Progenitor cell of endocrine pancreas (in vitro differentiated cells): ENCODE measurements around the gene RXRA. TPM values are rescaled to one million over a fixed set of nuclear protein-coding genes. Genes with fewer than 3 reads are reported as not detected.
A peak's percentile ranks its signal among the peaks of the same experiment; 100 is the strongest.

Source experiments
- DNase-seq: peaks from one replicate; pipeline ENCODE4 v3.0.0; 2021; ENCODE audit warnings: low spot score; ENCODE audit not compliant: unreplicated experiment
- H3K27ac Mint-ChIP-seq: 2 replicates; pipeline ENCODE4 v1.8.0; 2021; ENCODE audit warnings: mild to moderate bottlenecking, moderate library complexity, mixed read lengths
- H3K27me3 Mint-ChIP-seq: 2 replicates; pipeline ENCODE4 v1.8.0; 2021; ENCODE audit warnings: mixed read lengths
- H3K36me3 Mint-ChIP-seq: 2 replicates; pipeline ENCODE4 v1.8.0; 2022; ENCODE audit warnings: mixed read lengths; ENCODE audit not compliant: insufficient read depth
- H3K4me1 Mint-ChIP-seq: 2 replicates; pipeline ENCODE4 v1.8.0; 2021; ENCODE audit warnings: low read depth, mixed read lengths
- H3K4me3 Mint-ChIP-seq: 2 replicates; pipeline ENCODE4 v1.8.0; 2021; ENCODE audit warnings: low read depth, mild to moderate bottlenecking, moderate library complexity, mixed read lengths
- H3K9me3 Mint-ChIP-seq: 2 replicates; pipeline ENCODE4 v1.8.0; 2021; ENCODE audit warnings: low read depth, mixed read lengths
- total RNA-seq: library from RNA; stranded (reverse); gene quantifications from 2 replicates; pipeline ENCODE4 v1.2.1, GENCODE V29; 2021
- TF ChIP-seq, protein P1 (sequence below): fragments of 200-600 bp; sonication (generic); IDR thresholded peaks from one replicate; pipeline ENCODE4 v1.5.0; 2021; ENCODE audit warnings: antibody characterized with exemption, mild to moderate bottlenecking; ENCODE audit not compliant: unreplicated experiment

RXRA gene
- total RNA-seq, 1 donor from 2014 or later: 64.8 TPM

- Mint-ChIP-seq H3K9me3 (no peaks in the 10 kb centered on the region), H3K4me3 (no peak overlapping the region), H3K4me1 (no peaks in the 10 kb centered on the region), H3K27ac (no peak overlapping the region), H3K27me3 (peaks cover 24% of the 10 kb centered on the region), H3K36me3 (no peaks in the 10 kb centered on the region)
- TF ChIP-seq, protein P1, sequence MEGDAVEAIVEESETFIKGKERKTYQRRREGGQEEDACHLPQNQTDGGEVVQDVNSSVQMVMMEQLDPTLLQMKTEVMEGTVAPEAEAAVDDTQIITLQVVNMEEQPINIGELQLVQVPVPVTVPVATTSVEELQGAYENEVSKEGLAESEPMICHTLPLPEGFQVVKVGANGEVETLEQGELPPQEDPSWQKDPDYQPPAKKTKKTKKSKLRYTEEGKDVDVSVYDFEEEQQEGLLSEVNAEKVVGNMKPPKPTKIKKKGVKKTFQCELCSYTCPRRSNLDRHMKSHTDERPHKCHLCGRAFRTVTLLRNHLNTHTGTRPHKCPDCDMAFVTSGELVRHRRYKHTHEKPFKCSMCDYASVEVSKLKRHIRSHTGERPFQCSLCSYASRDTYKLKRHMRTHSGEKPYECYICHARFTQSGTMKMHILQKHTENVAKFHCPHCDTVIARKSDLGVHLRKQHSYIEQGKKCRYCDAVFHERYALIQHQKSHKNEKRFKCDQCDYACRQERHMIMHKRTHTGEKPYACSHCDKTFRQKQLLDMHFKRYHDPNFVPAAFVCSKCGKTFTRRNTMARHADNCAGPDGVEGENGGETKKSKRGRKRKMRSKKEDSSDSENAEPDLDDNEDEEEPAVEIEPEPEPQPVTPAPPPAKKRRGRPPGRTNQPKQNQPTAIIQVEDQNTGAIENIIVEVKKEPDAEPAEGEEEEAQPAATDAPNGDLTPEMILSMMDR: no peak
- DNase-seq: no peak
These were observed 31.0 kb upstream of the RXRA start for GRCh38 chr9:134295101-134295745.

DNA sequence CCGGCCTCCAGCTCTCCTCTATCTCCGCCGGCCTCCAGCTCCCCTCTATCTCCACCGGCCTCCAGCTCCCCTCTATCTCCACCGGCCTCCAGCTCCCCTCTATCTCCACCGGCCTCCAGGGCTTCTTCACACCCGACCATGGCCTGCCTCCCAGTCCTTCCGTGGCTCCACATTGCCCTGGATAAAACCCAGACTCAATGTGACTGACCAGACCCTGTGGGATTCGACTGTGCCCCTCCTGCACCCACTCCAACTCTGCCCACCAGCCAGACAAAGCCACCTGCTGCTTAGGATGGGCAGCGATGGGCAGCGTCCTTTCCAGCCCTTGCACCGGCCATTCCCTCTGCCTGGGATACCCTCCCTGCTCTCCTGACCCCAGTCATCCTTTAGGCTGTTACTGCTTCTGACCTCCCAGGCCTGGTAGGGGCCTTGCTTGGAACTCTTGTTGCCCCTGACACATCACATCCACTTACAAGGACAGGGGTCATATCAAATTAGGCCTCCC lies 30.5 kb upstream of the RXRA start:
- no peak for DNase-seq
- Mint-ChIP-seq H3K9me3 (no peaks in the 10 kb centered on the region), H3K27ac (peak overlapping the region; percentile 77), H3K4me3 (no peak overlapping the region), H3K36me3 (no peaks in the 10 kb centered on the region), H3K27me3 (peaks cover 26% of the 10 kb centered on the region), H3K4me1 (no peaks in the 10 kb centered on the region)
- TF ChIP-seq, protein P1: no peak

GRCh38 chr9:134296301-134297082 lies 29.8 kb upstream of the RXRA start:
- Mint-ChIP-seq H3K9me3 (no peaks in the 10 kb centered on the region), H3K36me3 (no peaks in the 10 kb centered on the region), H3K4me3 (no peak overlapping the region), H3K27me3 (peaks cover 26% of the 10 kb centered on the region), H3K4me1 (peaks cover 2% of the 10 kb centered on the region), H3K27ac (no peak overlapping the region)
- TF ChIP-seq, protein P1: no peak
- no peak for DNase-seq

DNA sequence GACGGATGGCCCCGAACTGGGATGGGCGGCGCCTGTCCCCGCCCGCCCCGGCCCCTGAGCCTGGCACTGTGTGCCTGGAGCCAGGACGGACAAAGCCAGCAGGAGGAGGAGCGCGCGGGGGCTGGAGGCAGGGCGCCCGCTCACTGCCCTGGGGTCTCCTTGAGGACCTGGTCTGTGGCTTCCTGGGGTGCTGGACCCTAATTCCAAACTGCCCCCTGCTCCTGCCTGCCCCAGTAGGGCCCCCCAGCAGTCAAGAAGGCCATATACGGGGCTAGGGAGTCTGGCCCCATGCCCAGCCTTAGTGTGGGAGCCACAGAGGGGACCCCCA lies 29.2 kb upstream of the RXRA start:
- no peak for DNase-seq
- Mint-ChIP-seq H3K9me3 (no peaks in the 10 kb centered on the region), H3K27me3 (peaks cover 26% of the 10 kb centered on the region), H3K4me1 (peaks cover 3% of the 10 kb centered on the region), H3K4me3 (no peak overlapping the region), H3K36me3 (no peaks in the 10 kb centered on the region), H3K27ac (no peak overlapping the region)
- TF ChIP-seq, protein P1: no peak

DNA sequence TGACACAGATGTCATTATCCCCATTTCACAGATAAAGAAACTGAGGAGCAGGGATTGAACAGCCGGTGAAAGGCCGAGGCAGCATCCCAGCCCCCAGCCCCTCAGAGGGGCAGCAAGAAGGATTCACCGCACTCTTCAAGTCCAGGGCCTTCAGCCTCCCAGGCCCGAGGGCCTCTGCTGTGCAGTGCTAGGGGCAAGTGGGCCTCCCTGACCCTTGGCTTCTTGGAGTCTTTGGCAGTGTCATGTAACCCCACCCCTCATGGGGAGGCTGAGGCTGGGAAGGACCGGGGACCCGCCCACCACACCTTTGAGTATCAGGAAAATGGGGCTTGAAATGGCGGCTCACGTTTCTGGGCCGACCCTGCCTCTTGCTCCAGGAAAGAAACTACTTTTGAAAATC lies 28.7 kb upstream of the RXRA start:
- no peak overlapping the region for H3K4me3 Mint-ChIP-seq
- TF ChIP-seq, protein P1: no peak
- H3K9me3 Mint-ChIP-seq: no peaks in the 10 kb centered on the region
- peaks cover 26% of the 10 kb centered on the region for H3K27me3 Mint-ChIP-seq
- DNase-seq: no peak
- no peaks in the 10 kb centered on the region for H3K36me3 Mint-ChIP-seq
- H3K27ac Mint-ChIP-seq: no peak overlapping the region
- H3K4me1 Mint-ChIP-seq: peaks cover 3% of the 10 kb centered on the region
